ENCODE data around the gene ATP10A. TPM values are rescaled to one million over a fixed set of nuclear protein-coding genes. Genes with fewer than 3 reads are reported as not detected.

Gene ATP10A
- polyA plus RNA-seq, 1 donor from 2014 or later, result not detected

GRCh38 chr15:25668236-25668795 is 194.8 kb downstream of the ATP10A start:
- Histone ChIP-seq H3F3A (ENCODE audit: insufficient read depth, low read length, poor library complexity, severe bottlenecking) (no peaks in the 10 kb centered on the region), H3K4me2 (ENCODE audit: low read length) (no peak overlapping the region), H2AFZ (ENCODE audit: low read depth, low read length) (no peak overlapping the region), H3K9me3 (ENCODE audit: low read length) (no peaks in the 10 kb centered on the region), H3K36me3 (ENCODE audit: insufficient read depth, low read length) (no peaks in the 10 kb centered on the region), H3K27me3 (ENCODE audit: insufficient read depth, low read depth, low read length) (no peaks in the 10 kb centered on the region), H3K9ac (ENCODE audit: low read length) (no peak overlapping the region), H4K20me1 (ENCODE audit: insufficient read depth) (no peaks in the 10 kb centered on the region), H3K27ac (ENCODE audit: low read length) (no peak overlapping the region), H3K79me2 (replicated peaks; ENCODE audit: insufficient read depth, low read length) (no peaks in the 10 kb centered on the region), H3K9me2 (ENCODE audit: insufficient read depth, low read length) (no peaks in the 10 kb centered on the region), H3K4me3 (ENCODE audit: low read length) (no peak overlapping the region)
- TF ChIP-seq SMC3 (conservative IDR thresholded peaks at IDR 0.05; ENCODE audit: poor library complexity), result no peak
- TF ChIP-seq RAD21 (conservative IDR thresholded peaks at IDR 0.05), result no peak
- no peak for TF ChIP-seq EP300 (conservative IDR thresholded peaks at IDR 0.05; ENCODE audit: poor library complexity, severe bottlenecking)
- no peak for TF ChIP-seq CTCF (IDR thresholded peaks at IDR 0.05; ENCODE audit: poor library complexity, severe bottlenecking)
- TF ChIP-seq EZH2 (IDR thresholded peaks at IDR 0.05; ENCODE audit: borderline replicate concordance, insufficient read depth, low read length, poor library complexity, severe bottlenecking), result no peak
- no peak for TF ChIP-seq POLR2AphosphoS5 (IDR thresholded peaks at IDR 0.05)

- Histone ChIP-seq H3K9ac (ENCODE audit: low read length) (no peak overlapping the region), H3K4me2 (ENCODE audit: low read length) (no peak overlapping the region), H3K9me3 (ENCODE audit: low read length) (no peaks in the 10 kb centered on the region), H3K79me2 (replicated peaks; ENCODE audit: insufficient read depth, low read length) (no peaks in the 10 kb centered on the region), H3K27me3 (ENCODE audit: insufficient read depth, low read depth, low read length) (no peaks in the 10 kb centered on the region), H3K27ac (ENCODE audit: low read length) (no peak overlapping the region), H3F3A (ENCODE audit: insufficient read depth, low read length, poor library complexity, severe bottlenecking) (no peaks in the 10 kb centered on the region), H3K4me3 (ENCODE audit: low read length) (no peak overlapping the region), H3K36me3 (ENCODE audit: insufficient read depth, low read length) (no peaks in the 10 kb centered on the region), H3K9me2 (ENCODE audit: insufficient read depth, low read length) (no peaks in the 10 kb centered on the region), H2AFZ (ENCODE audit: low read depth, low read length) (no peak overlapping the region), H4K20me1 (ENCODE audit: insufficient read depth) (no peaks in the 10 kb centered on the region)
- TF ChIP-seq REST (IDR thresholded peaks at IDR 0.05; ENCODE audit: borderline replicate concordance) (no peak), MXI1 (conservative IDR thresholded peaks at IDR 0.05; ENCODE audit: poor library complexity, severe bottlenecking) (no peak)
These were observed 195.3 kb downstream of the ATP10A start for GRCh38 chr15:25667829-25668228.

- H3F3A ChIP-seq (ENCODE audit: insufficient read depth, low read length, poor library complexity, severe bottlenecking), result no peaks in the 10 kb centered on the region
- no peak overlapping the region for H2AFZ ChIP-seq (ENCODE audit: low read depth, low read length)
- no peak overlapping the region for H3K27ac ChIP-seq (ENCODE audit: low read length)
- no peak overlapping the region for H3K4me2 ChIP-seq (ENCODE audit: low read length)
- no peaks in the 10 kb centered on the region for H3K27me3 ChIP-seq (ENCODE audit: insufficient read depth, low read depth, low read length)
- no peaks in the 10 kb centered on the region for H3K9me2 ChIP-seq (ENCODE audit: insufficient read depth, low read length)
- no peaks in the 10 kb centered on the region for H3K9me3 ChIP-seq (ENCODE audit: low read length)
- no peaks in the 10 kb centered on the region for H3K79me2 ChIP-seq (replicated peaks; ENCODE audit: insufficient read depth, low read length)
- H3K9ac ChIP-seq (ENCODE audit: low read length), result no peak overlapping the region
- no peak for TF ChIP-seq RAD21 (conservative IDR thresholded peaks at IDR 0.05)
- TF ChIP-seq MXI1 (conservative IDR thresholded peaks at IDR 0.05; ENCODE audit: poor library complexity, severe bottlenecking), result no peak
- no peak for TF ChIP-seq POLR2AphosphoS5 (IDR thresholded peaks at IDR 0.05)
- no peak for TF ChIP-seq EZH2 (IDR thresholded peaks at IDR 0.05; ENCODE audit: borderline replicate concordance, insufficient read depth, low read length, poor library complexity, severe bottlenecking)
- TF ChIP-seq EP300 (conservative IDR thresholded peaks at IDR 0.05; ENCODE audit: poor library complexity, severe bottlenecking), result no peak
- TF ChIP-seq CTCF (IDR thresholded peaks at IDR 0.05; ENCODE audit: poor library complexity, severe bottlenecking), result no peak
- no peak for TF ChIP-seq REST (IDR thresholded peaks at IDR 0.05; ENCODE audit: borderline replicate concordance)
- no peak for TF ChIP-seq SMC3 (conservative IDR thresholded peaks at IDR 0.05; ENCODE audit: poor library complexity)
- no peak for TF ChIP-seq TAF1 (IDR thresholded peaks at IDR 0.05; ENCODE audit: low read depth)
- H3K36me3 ChIP-seq (ENCODE audit: insufficient read depth, low read length), result no peaks in the 10 kb centered on the region
- no peak overlapping the region for H3K4me3 ChIP-seq (ENCODE audit: low read length)
- H4K20me1 ChIP-seq (ENCODE audit: insufficient read depth), result no peaks in the 10 kb centered on the region
These were observed 197.2 kb downstream of the ATP10A start for GRCh38 chr15:25665913-25666312.

All from neural cell (in vitro differentiated cells).